Measurements from ENCODE around the gene FERMT1. TPM values are rescaled to one million over a fixed set of nuclear protein-coding genes. Genes with fewer than 3 reads are reported as not detected.
A peak's percentile ranks its signal among the peaks of the same experiment; 100 is the strongest.

The FERMT1 gene
- 1.4 TPM for total RNA-seq
- long read RNA-seq, partial matches to known transcripts = 0 of 2 reads
- long read RNA-seq, other reads (novel, unspliced or antisense) = 2 of 2 reads

- DNase-seq (peak; percentile 66), ATAC-seq (peak; percentile 95)
- TF ChIP-seq CTCF (IDR thresholded peaks at IDR 0.05) = peak; percentile 22
- Histone ChIP-seq H3K27me3 (ENCODE audit: low read depth) (peaks cover 8% of the 10 kb centered on the region), H3K36me3 (no peaks in the 10 kb centered on the region), H3K4me3 (peak within 1 kb of the TSS; percentile 61), H3K9me3 (no peaks in the 10 kb centered on the region), H3K27ac (peak within 1 kb of the TSS; percentile 36), H3K4me1 (peaks cover 19% of the 10 kb centered on the region)
- intact Hi-C loops (cut with DNase I) = no loop called here
Observed at GRCh38 chr20:6122873-6123648, at the start of gene FERMT1. Gene FERMT1, minus strand, starts transcription at chr20:6123030. Its CDS starts 3,476 bp downstream, at chr20:6119554.

GRCh38 chr20:6169251-6169650 lies 46.4 kb upstream of the FERMT1 start:
- ATAC-seq = no peak
- no peaks in the 10 kb centered on the region for H3K27me3 ChIP-seq (ENCODE audit: low read depth)
- no peak for DNase-seq
- no peak for TF ChIP-seq CTCF (IDR thresholded peaks at IDR 0.05)
- H3K4me3 ChIP-seq = no peak overlapping the region
- intact Hi-C loops (cut with DNase I) = no loop called here
- H3K27ac ChIP-seq = no peak overlapping the region
- H3K9me3 ChIP-seq = no peaks in the 10 kb centered on the region
- H3K36me3 ChIP-seq = no peaks in the 10 kb centered on the region
- H3K4me1 ChIP-seq = peaks cover 3% of the 10 kb centered on the region

DNA sequence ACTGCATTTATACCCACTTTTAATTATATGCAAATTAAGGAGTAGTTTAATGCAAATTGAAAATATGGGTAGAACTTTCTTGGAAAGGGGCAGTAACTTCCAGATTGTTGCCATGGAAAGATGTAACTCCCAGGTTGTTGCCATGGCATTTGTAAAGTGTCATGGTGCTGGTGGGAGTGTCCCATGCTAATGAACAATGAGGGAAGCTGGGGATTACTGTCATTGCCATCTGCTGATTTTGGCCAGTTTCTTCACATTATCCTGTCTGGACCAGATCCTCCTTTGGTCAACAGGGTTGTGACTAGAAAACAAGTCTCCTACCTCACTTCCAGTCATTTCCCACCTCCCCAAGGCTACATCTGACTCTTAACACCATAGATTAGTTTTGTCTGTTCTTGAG lies 45.4 kb upstream of the FERMT1 start:
- Histone ChIP-seq H3K27ac (no peak overlapping the region), H3K27me3 (ENCODE audit: low read depth) (no peaks in the 10 kb centered on the region), H3K4me1 (peaks cover 3% of the 10 kb centered on the region), H3K36me3 (no peaks in the 10 kb centered on the region), H3K9me3 (no peaks in the 10 kb centered on the region), H3K4me3 (no peak overlapping the region)
- ATAC-seq = no peak
- no peak for TF ChIP-seq CTCF (IDR thresholded peaks at IDR 0.05)
- intact Hi-C loops (cut with DNase I) = no loop called here
- DNase-seq = no peak

GRCh38 chr20:6165346-6165745 lies 42.5 kb upstream of the FERMT1 start:
- no peak overlapping the region for H3K4me3 ChIP-seq
- no peak overlapping the region for H3K27ac ChIP-seq
- no peak for TF ChIP-seq CTCF (IDR thresholded peaks at IDR 0.05)
- intact Hi-C loops (cut with DNase I) = no loop called here
- DNase-seq = no peak
- H3K27me3 ChIP-seq (ENCODE audit: low read depth) = no peaks in the 10 kb centered on the region
- H3K36me3 ChIP-seq = no peaks in the 10 kb centered on the region
- ATAC-seq = no peak
- peaks cover 3% of the 10 kb centered on the region for H3K4me1 ChIP-seq
- H3K9me3 ChIP-seq = no peaks in the 10 kb centered on the region

DNA sequence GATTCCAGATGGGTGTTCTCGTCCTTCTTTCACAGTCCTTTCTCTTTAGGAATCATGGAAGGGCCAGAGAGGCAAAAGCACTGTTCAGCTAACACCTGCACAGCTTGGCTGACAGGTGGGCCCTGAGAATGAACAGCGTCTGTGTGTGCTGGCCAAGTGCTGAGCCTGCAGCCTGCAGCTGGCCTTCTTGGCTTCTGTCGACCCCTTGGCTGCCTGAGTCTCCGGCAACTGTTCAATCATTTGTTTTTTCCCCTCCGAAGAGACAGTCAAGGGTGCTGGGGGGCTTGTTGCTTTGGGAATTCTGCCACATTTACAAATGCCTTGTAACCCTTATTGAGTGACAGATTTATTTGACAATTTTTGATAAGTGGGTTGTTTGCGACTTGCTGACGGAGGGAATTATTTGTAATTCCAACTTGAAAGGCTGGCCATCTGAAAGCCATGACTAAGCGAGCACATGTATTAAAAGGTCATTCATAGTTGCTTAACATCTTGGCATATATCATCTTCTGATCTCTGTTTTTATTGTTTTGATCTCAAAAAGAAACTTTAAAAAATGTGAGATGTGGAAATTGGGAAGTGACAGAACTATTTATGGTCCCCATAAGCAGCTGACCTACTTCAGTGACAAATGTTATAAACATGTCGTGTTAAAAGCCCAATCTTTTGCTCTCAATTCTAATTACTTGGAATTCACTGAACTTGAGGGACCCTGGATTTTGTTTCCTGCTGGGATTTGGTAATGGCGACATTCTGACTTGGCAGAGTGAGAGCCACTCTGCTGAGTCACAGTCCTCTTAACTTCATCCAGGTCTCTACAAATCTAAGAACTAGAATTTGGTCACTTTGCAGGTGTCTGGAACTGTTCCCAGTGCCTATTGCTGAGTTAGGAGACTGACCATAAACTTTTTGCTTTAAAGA lies 41.9 kb upstream of the FERMT1 start:
- DNase-seq = no peak

More for the DNA sequence above, 41.9 kb upstream of the FERMT1 start:
- H3K4me1 ChIP-seq = peaks cover 3% of the 10 kb centered on the region
- H3K9me3 ChIP-seq = no peaks in the 10 kb centered on the region
- peak; percentile 34 to 49 for ATAC-seq
- intact Hi-C loops (cut with DNase I) = no loop called here
- H3K4me3 ChIP-seq = no peak overlapping the region
- no peaks in the 10 kb centered on the region for H3K27me3 ChIP-seq (ENCODE audit: low read depth)
- no peak overlapping the region for H3K27ac ChIP-seq
- H3K36me3 ChIP-seq = no peaks in the 10 kb centered on the region
- no peak for TF ChIP-seq CTCF (IDR thresholded peaks at IDR 0.05)

Measured in lower lobe of right lung (tissue), 2 donors.